Measurements from ENCODE around the gene SDC1. TPM values are rescaled to one million over a fixed set of nuclear protein-coding genes. Genes with fewer than 3 reads are reported as not detected.

Gene SDC1
- total and polyA plus RNA-seq, 9 donors, result 0.62 to 9.1 (median 3.8) TPM

DNA sequence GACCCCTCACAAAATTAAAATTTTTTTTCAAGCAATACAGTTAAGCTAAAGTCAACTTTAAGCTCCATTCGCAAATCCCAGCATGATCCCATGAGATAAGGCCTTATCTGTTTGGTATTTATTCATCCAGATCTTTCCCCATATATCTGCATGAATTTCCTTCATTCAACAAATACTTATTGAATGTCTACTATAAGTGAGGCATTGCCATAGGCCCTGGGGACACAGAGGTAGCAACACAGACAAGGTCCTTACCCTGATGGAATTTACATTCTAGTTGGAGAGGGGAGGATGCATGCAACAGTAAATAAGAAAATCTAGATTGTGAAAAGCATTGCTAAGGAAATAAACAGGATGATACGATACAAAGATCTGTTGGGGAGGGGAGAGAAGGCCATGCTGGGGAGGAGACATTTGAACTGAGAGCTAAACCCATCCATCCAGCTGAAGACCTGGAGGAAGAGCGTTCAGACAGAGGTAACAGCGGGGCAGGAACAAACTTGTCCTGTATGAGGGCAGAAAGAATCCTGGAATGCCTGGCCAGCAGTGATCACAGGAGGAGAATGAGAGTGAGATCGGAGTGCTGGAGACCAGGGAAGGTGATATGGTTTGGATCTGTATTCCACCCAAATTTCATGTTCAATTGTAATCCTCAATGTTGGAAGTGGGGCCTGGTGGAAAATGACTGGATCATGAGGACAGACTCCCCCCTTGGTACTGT, 71.6 kb downstream of the SDC1 start:
- Histone ChIP-seq H3K27ac (no peak overlapping the region), H3K4me3 (no peak overlapping the region), H3K27me3 (no peaks in the 10 kb centered on the region), H3K9me3 (no peaks in the 10 kb centered on the region), H3K4me1 (ENCODE audit: insufficient read depth) (no peaks in the 10 kb centered on the region), H3K36me3 (no peaks in the 10 kb centered on the region)
- WGBS, 3 donors, result 79 to 90% (median 83%) methylated on average over 5 of the region's 5 CpGs
- no peak for DNase-seq
- no peak for TF ChIP-seq POLR2A (IDR thresholded peaks at IDR 0.05)
- TF ChIP-seq EP300 (IDR thresholded peaks at IDR 0.05), result no peak
- TF ChIP-seq, protein P1, sequence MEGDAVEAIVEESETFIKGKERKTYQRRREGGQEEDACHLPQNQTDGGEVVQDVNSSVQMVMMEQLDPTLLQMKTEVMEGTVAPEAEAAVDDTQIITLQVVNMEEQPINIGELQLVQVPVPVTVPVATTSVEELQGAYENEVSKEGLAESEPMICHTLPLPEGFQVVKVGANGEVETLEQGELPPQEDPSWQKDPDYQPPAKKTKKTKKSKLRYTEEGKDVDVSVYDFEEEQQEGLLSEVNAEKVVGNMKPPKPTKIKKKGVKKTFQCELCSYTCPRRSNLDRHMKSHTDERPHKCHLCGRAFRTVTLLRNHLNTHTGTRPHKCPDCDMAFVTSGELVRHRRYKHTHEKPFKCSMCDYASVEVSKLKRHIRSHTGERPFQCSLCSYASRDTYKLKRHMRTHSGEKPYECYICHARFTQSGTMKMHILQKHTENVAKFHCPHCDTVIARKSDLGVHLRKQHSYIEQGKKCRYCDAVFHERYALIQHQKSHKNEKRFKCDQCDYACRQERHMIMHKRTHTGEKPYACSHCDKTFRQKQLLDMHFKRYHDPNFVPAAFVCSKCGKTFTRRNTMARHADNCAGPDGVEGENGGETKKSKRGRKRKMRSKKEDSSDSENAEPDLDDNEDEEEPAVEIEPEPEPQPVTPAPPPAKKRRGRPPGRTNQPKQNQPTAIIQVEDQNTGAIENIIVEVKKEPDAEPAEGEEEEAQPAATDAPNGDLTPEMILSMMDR (IDR thresholded peaks at IDR 0.05), result no peak
- intact Hi-C loops (cut with DNase I), result no loop called here

DNA sequence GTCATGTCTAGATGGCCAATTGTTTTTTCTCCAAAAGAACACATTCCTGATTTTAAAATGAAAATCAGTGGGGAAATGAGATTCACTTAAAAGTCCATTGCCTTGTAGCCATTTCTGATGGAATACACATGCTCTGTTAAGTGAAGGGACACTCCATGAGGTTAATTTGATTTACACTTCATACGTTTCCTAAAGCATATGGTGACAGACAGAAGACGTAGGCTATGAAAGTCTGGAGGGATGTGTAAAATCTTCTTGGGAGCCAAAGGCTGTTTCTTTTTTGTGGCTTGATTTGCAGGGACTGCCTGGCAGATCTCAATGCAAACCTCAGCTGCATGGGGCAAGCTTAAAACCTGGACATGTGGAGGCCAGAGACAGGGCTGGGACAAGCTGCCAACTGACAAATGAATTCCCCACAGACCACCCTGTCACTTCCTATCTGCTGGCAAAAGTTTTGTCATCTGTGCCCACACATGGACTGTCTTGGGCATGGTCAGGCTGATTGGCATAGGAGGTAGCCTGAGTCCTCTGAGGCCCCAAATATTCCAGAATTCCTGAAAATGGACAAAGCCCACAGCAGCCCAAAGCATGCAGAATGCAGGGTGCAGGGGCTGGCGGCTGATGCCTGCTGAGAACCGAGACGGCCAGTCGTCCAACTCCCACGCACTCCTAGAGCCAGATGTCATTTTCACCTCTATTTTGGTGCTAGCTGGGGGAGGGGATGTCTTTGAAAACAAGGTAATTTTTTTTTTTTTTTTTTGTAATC, 73.9 kb downstream of the SDC1 start:
- Histone ChIP-seq H3K27ac (no peak overlapping the region), H3K27me3 (no peaks in the 10 kb centered on the region), H3K36me3 (no peaks in the 10 kb centered on the region), H3K9me3 (no peaks in the 10 kb centered on the region), H3K4me1 (ENCODE audit: insufficient read depth) (no peaks in the 10 kb centered on the region), H3K4me3 (no peak overlapping the region)
- WGBS, 3 donors, result 29 to 58% (median 42%) methylated on average over 7 of the region's 7 CpGs
- intact Hi-C loops (cut with DNase I), result no loop called here
- no peak for TF ChIP-seq POLR2A (IDR thresholded peaks at IDR 0.05)
- TF ChIP-seq, protein P1 (IDR thresholded peaks at IDR 0.05), result no peak
- no peak for DNase-seq

Small RNA genes lying within 50 kb of the gene (small RNA-seq; reads per million reads assigned to genes)
- gene RN7SL140P, result not detected
- gene RNU6-961P, result not detected
- not detected for gene RNU7-113P

Other genes with a start within 250 kb of the SDC1 start
- gene WDR35, start 235.0 kb downstream of the SDC1 start, total RNA-seq, result 10 to 100 TPM; 12.3 to 19.3 (median 15.2) TPM
- gene WDR35, start 235.0 kb downstream of the SDC1 start, polyA plus RNA-seq, result 1 to 10 TPM; 7.1 to 10.0 TPM
- gene MATN3, start 212.5 kb downstream of the SDC1 start, total RNA-seq, result 1 to 10 TPM in 2 of 7 donors, under 1 TPM in 5; 0.34 to 2.5 (median 0.60) TPM
- gene MATN3, start 212.5 kb downstream of the SDC1 start, polyA plus RNA-seq, result 1 to 10 TPM; 1.4 to 2.2 TPM
- 100 to 1,000 TPM; 170 to 307 (median 253) TPM for gene LAPTM4A, start 173.5 kb downstream of the SDC1 start, total RNA-seq
- 100 to 1,000 TPM; 440 to 843 TPM for gene LAPTM4A, start 173.5 kb downstream of the SDC1 start, polyA plus RNA-seq
- 100 to 1,000 TPM in 4 of 7 donors, 10 to 100 TPM in 3; 49.3 to 148 (median 106) TPM for gene PUM2, start 125.7 kb upstream of the SDC1 start, total RNA-seq
- gene PUM2, start 125.7 kb upstream of the SDC1 start, polyA plus RNA-seq, result 10 to 100 TPM; 40.3 to 49.5 TPM
- 1,000 to 10,000 TPM in 2 of 7 donors, 100 to 1,000 TPM in 5; 315 to 1,363 (median 467) TPM for gene RHOB, start 221.9 kb upstream of the SDC1 start, total RNA-seq
- gene RHOB, start 221.9 kb upstream of the SDC1 start, polyA plus RNA-seq, result 100 to 1,000 TPM; 200 to 275 TPM

All from ovary (tissue), 9 donors.